Smooth muscle cell of bladder (primary cell): ENCODE measurements around the gene CHTF18. TPM values are rescaled to one million over a fixed set of nuclear protein-coding genes. Genes with fewer than 3 reads are reported as not detected.

ENCODE experiments used
- total RNA-seq: library from RNA; depleted of rRNA; stranded (reverse); fragments of >200 nt; gene quantifications from 2 replicates; pipeline ENCODE4 v1.2.3, GENCODE V29; 2014

Gene CHTF18
- total RNA-seq: 1.4 and 2.3 TPM in 2 replicates

DNA sequence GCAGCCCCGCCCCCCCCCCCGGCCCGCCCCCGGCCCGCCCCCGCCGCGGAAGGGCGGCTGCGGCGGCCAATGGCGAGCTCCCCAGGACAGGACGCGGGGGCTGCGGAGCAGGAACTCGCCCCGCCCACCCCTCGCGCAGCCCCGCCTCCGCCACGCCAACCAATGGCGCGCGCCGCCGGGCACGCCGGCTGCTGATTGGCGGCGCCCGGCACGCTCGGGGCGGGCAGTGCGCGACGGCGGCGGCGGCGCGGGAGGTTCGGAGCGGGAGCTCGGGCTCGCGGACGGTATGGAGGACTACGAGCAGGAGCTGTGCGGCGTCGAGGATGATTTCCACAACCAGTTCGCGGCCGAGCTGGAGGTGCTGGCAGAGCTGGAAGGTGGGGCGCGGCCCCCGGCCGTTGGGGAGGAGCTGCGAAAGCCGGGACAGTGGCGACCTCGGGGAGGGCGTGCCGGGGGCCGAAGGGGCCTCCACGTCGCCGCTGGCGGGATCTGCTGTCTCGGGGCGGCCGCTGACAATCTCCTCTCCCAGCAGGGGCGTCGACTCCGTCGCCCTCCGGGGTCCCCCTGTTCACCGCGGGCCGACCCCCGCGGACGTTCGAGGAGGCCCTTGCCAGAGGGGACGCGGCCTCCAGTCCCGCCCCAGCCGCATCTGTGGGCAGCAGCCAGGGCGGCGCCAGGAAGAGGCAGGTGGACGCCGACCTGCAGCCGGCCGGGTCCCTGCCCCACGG is at the start of gene CHTF18:
TSS of gene CHTF18 (plus strand) at position 222 of the 728 bp plus-strand sequence. CDS start at position 287, 65 bp downstream.

DNA sequence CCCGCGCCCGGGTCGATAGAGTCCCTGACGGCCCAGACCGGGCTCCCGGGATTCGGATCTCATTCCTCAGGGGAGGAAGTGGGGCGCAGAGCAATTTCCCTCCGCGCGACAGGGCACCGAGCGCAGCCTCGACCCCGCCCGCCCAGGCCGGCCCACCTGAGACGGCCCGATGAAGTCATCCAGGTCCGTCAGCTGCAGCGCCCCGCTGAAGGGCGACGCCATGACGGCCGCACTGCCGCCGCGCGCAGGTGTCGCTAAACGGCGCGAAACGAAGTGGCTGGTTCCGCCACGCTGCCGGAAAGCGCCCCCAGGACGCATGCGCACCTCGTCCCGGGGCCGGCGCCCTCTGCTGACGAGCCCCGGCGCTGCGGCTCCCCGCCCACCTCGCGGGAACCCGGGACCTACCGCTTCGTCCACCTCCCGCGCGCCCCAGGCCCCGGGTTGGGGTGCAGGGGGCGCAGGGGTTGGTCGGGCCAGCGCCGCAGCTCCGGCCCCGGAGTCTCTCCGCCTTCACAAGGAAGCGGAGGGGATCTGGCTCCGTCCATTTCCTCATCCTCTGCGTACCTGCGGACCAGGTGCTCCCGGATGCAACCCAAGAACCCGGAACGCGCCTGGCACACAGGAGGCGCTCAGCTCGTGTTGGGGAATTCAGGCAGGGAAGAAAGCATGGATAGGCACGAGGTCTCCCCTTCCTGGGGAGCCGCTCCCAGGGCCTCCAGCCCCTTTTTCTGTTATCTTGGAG is 47.5 kb upstream of the CHTF18 start, which contains the start of gene CIAO3:
TSS of gene CIAO3 (minus strand) at position 234 of the 742 bp plus-strand sequence. CDS start at position 222, 12 bp downstream.

DNA sequence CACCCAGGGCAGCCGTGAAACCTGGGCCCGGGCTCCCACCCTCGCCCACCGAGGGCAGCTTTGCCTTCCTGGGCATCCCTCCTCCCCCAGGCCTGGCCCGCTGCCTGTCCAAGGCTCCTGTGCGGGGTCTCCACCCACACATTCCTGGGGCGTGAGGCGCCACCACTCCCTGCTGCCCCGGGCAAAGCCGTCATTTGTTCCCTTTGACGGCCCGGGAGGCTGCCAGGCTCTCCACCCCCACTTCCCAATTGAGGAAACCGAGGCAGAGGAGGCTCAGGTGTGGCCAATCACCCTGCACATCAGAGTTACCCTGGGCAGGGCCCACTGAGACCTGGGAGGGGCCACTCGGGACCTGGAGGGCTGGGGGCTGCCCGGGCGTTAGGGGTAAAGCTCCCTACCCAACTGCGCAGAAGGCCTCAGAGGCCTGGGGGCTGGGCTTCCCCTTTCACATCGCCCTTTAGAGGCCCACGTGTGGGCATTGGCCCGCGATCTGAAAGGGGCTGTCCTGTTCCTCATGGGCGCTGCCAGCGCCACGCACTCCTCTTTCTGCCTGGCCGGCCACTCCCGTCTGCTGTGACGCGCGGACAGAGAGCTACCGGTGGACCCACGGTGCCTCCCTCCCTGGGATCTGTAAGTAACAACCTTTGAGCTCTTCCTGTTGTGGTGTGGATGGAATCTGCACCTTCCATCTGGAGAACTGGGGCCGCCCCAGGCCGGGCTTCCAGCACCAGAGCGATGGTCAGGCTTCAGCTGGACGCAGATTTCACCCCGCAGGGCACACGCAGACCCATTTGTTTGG is 27.7 kb upstream of the CHTF18 start, which contains the start of gene MSLN:
TSS of gene MSLN (plus strand) at position 190 of the 799 bp plus-strand sequence. CDS start 1,947 bp downstream, outside the sequence.

DNA sequence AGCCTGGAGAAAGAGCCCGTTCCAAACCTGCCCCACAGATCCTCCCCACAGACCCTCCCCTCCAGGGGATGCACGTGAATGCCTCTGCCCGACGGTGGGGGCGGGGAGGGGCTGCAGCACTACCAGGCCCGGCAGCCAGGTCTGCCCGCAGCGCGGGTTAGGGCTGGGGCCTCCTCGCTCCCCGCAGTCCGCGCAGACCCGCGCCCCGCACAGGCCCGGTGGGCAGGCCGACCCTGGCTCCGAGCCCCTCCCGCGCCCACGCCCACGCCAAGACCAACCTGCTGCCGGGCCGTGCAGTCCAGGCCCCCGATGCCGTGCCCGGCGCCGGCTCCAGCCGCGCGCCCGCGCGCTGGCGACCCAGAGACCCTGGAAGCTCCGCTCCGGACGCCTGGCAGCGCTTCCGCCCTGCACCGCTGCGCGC is 432 bp upstream of the CHTF18 start, which contains the start of gene RPUSD1:
TSS of gene RPUSD1 (minus strand) at position 404 of the 421 bp plus-strand sequence. CDS start 644 bp downstream, outside the sequence.

DNA sequence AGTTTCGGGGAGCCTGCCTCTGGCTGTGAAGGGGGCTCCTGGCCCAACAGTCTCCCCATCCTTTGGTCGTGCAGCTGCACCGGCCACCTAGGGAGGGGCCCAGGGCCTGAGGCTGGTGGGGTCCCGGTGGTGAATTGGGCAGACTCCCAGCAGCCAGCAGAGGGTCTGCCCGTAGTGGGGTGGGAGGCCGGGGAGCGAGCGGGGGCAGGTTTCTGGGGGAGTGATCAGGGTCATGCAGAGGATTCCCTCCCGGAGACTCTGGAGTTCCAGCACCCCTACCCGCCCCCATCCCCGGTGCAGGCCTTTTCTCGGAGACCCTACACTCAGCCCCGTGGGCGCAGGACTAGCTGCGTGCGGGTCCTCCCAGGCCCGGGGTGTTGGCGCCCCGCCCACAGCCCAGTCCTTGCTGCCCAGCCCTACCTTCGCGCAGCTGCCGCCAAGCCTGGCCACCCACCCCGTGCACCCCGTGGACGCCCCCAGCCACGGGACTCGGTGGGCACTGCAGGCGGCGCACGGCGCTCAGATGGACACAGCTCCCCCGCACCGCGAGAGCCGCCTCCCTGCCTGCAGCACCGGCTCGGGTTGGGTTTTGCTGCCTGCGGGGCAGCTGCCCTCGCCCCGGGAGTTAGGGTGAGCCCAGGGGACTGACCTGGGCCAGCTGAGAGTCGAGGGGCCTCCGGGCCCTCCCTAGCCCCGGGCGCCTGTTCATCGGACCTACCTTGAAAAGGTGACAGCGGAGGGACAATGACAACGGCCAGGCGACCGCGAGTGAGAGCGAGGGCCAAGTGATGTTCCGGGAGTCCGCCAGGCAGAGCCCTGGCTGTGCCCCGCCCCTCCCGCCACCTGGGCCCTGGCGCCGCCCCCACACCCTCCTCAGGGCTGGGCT is 11.8 kb downstream of the CHTF18 start, which contains the start of gene GNG13:
TSS of gene GNG13 (minus strand) at position 787 of the 886 bp plus-strand sequence. CDS start 1,657 bp downstream, outside the sequence.

Other genes with a start within 250 kb of the CHTF18 start
- gene PRR35, start 228.2 kb upstream of the CHTF18 start, total RNA-seq: not detected in 2 replicates
- 1.3 and 1.4 TPM in 2 replicates for gene NHLRC4, start 221.6 kb upstream of the CHTF18 start, total RNA-seq
- 14.8 and 21.6 TPM in 2 replicates for gene PIGQ, start 218.7 kb upstream of the CHTF18 start, total RNA-seq
- gene RAB40C, start 198.6 kb upstream of the CHTF18 start, total RNA-seq: 7.8 and 10.5 TPM in 2 replicates
- 0.14 and 0.18 TPM in 2 replicates for gene WFIKKN1, start 157.6 kb upstream of the CHTF18 start, total RNA-seq
- gene METTL26, start 152.3 kb upstream of the CHTF18 start, total RNA-seq: 75.1 and 95.4 TPM in 2 replicates
- gene MCRIP2, start 146.8 kb upstream of the CHTF18 start, total RNA-seq: 15.2 and 23.0 TPM in 2 replicates
- 4.6 and 8.7 TPM in 2 replicates for gene WDR90, start 139.3 kb upstream of the CHTF18 start, total RNA-seq
- 28.9 and 30.6 TPM in 2 replicates for gene RHOT2, start 120.5 kb upstream of the CHTF18 start, total RNA-seq
- 2.7 and 3.7 TPM in 2 replicates for gene RHBDL1, start 112.9 kb upstream of the CHTF18 start, total RNA-seq
- 143 and 151 TPM in 2 replicates for gene STUB1, start 108.2 kb upstream of the CHTF18 start, total RNA-seq
- 28.0 and 31.2 TPM in 2 replicates for gene JMJD8, start 104.3 kb upstream of the CHTF18 start, total RNA-seq
- gene WDR24, start 98.2 kb upstream of the CHTF18 start, total RNA-seq: 2.3 and 4.3 TPM in 2 replicates
- gene FBXL16, start 82.8 kb upstream of the CHTF18 start, total RNA-seq: not detected in 2 replicates
- gene METRN, start 73.5 kb upstream of the CHTF18 start, total RNA-seq: 71.1 and 88.5 TPM in 2 replicates
- gene ANTKMT, start 67.5 kb upstream of the CHTF18 start, total RNA-seq: 23.8 and 25.4 TPM in 2 replicates
- gene CCDC78, start 62.2 kb upstream of the CHTF18 start, total RNA-seq: 1.1 and 1.7 TPM in 2 replicates
- gene HAGHL, start 61.5 kb upstream of the CHTF18 start, total RNA-seq: 12.7 and 15.4 TPM in 2 replicates
- gene CIAO3, start 47.6 kb upstream of the CHTF18 start, total RNA-seq: 29.3 and 32.7 TPM in 2 replicates
- not detected in 2 replicates for gene MSLN, start 27.9 kb upstream of the CHTF18 start, total RNA-seq
- 12.8 and 17.9 TPM in 2 replicates for gene RPUSD1, start 239 bp upstream of the CHTF18 start, total RNA-seq
- gene GNG13, start 12.1 kb downstream of the CHTF18 start, total RNA-seq: not detected in 2 replicates
- gene LMF1, start 182.4 kb downstream of the CHTF18 start, total RNA-seq: 12.3 and 12.9 TPM in 2 replicates
- under 0.01 TPM in 2 replicates for gene SOX8, start 193.2 kb downstream of the CHTF18 start, total RNA-seq